Mesenteric fat pad (tissue), 1 donor: ENCODE data around the gene ACOT7. TPM values are rescaled to one million over a fixed set of nuclear protein-coding genes. Genes with fewer than 3 reads are reported as not detected.
"Not testable (repeated sequence)": the region's sequence is repeated elsewhere in the genome, so short reads cannot be mapped to it uniquely, and the experiment has no call there.

Experiments
- DNase-seq: peaks from one replicate; pipeline ENCODE4 v3.0.0-alpha.2; 2020; ENCODE audit warnings: low spot score
- total RNA-seq: library from RNA; stranded (reverse); fragmentation: NEBNext Ultra II Directional; extraction: Animal tissue kit (Norgen Biotek cat#: 25700); gene quantifications from one replicate; pipeline ENCODE4 v1.2.1, GENCODE V29; 2021
- donor health status: DM: yes; HTN: yes; CAD: no.

The ACOT7 gene
- total RNA-seq, 1 donor from 2014 or later: 9.6 TPM

GRCh38 chr1:6399294-6399693 lies 5.7 kb upstream of the ACOT7 start:
- no peak for DNase-seq

- no peak for DNase-seq
These were observed 4.4 kb upstream of the ACOT7 start for GRCh38 chr1:6397844-6398441.

DNA sequence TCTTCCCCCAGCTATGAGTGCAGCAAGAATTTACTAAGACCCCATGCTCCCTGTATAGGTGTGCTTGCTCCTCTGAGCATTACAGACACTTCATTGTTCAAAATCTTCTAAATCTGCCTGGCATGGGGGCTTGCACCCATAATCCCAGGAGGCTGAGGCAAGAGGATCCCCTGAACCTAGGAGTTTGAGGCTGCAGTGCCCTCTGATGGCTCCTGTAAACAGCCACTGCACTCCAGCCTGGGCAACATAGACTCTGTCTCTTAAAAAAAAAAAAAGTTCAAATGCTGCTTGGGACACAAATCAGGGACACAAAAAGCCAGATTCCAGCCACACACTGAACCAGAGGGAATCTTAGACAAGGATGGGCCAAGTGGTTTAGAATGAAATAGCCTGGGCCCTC lies 3.4 kb upstream of the ACOT7 start:
- DNase-seq: no peak

- not testable (repeated sequence) for DNase-seq
These were observed 2.2 kb upstream of the ACOT7 start for GRCh38 chr1:6395781-6396244.

GRCh38 chr1:6395130-6395529 lies 1.6 kb upstream of the ACOT7 start:
- DNase-seq: not testable (repeated sequence)

DNA sequence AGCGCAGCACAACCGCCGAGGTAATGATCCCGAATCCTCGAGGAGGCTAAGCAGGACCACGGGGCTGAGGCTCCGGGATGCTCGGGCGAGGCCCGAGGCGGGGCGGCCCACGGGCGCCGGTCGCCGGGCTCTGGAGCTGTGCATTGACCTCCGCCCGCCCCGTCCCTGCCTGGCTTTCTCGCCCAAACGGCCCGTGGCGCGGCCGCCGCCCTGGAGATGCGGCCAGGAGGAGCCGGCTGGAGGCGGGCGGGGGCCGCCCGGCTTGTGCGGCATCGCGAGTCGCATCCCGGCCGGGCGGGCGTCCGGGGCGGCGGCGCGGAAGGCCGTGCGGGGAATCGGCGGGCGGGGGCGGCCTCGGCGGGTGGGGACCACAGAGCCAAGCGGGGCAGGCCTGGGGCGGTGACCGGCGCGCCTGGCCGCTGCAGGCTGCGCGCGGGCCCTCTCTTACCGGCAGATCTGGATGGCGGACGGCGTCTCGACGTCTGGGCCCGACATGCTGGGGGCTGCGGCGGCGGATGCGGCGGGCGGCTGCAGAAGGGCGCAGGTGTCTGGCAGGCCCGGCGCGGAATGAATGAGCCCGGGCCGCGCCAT lies 663 bp downstream of the ACOT7 start:
- no peak for DNase-seq

- no peak for DNase-seq
These were observed 1.4 kb downstream of the ACOT7 start for GRCh38 chr1:6391951-6392808.

GRCh38 chr1:6389971-6390370 lies 3.6 kb downstream of the ACOT7 start:
- no peak for DNase-seq

DNA sequence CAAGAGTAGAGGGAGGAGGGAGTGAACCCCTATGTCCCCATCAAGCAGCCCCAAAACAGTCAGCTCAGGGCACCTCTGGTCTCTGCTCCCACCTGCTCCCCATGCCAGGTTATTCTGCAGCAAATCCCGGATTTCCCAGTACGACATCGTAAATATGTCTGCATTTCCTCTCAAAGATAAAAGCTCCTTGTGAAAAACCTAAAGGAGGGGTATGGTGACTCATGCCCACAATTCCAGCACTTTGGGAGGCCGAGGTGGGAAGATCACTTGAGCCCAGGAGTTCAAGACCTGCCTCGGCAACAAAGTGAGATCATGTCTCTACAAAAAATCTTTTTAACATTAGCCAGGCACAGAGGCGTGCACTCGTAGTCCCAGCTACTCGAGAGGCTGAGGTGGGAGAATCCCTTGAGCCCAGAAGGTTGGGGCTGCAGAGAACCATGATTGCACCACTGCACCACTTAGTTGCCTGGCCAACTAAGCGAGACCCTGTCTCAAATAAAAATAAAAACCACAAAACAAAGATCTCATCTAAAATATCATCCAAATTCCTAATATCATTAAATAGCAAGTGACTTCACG lies 7.1 kb downstream of the ACOT7 start:
- DNase-seq: no peak

DNA sequence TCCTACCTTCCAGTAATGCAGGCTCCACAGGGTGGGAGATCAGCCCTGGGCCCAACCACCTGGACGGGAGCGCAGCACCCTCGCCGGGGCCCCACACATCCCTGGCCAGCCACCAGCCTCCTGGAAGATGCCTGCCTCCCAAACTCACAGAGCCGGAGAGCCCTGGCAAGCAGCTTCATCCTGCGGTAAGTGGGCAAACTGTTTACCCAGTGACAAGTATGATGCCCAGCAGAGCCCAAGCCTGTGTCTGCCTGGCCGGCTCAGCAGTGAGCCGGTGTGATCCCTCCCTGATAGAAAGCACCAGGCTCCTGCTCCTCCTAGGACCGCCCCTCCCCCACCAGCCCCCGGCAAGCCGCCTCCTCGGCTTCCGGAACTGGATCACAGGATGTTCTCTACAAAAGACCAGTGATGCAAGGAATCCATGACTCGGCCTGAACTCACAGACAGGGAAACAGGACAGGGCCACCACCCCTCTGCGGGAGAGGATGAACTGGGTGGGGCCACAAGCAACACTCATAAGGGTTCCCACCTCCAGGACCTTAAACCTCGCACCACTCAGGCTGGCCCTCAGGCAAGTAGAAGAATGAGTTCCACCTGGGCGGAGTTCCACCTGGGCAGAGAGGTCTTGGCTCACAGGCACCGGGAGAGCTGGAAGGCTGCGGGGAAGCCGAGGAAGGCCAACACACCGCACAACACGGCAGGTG lies 7.9 kb downstream of the ACOT7 start:
- DNase-seq: no peak

DNA sequence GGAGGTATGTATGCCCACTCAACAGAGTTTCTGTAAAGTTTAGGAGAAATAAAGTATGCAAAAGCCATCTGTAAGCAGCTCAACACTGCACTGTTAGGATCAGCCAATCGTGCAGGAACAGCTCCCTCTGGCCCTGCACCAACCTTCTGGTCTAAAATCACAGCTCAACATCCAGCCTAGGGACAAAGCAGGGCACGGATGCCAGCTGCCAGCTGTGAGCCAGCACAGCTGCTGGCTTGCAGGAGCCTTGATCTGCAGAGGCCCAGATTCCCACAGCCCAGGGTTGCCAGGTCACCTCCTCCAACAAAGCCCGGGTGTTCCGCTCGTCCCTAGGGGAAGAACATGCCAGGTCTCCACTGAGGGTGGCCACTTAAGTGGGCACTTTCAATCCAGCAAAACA lies 8.6 kb downstream of the ACOT7 start:
- no peak for DNase-seq

- DNase-seq: no peak
These were observed 9.4 kb downstream of the ACOT7 start for GRCh38 chr1:6384135-6384534.

- DNase-seq: no peak
These were observed 13.5 kb downstream of the ACOT7 start for GRCh38 chr1:6380037-6380436.

GRCh38 chr1:6378096-6378746 lies 15.3 kb downstream of the ACOT7 start:
- DNase-seq: no peak

DNA sequence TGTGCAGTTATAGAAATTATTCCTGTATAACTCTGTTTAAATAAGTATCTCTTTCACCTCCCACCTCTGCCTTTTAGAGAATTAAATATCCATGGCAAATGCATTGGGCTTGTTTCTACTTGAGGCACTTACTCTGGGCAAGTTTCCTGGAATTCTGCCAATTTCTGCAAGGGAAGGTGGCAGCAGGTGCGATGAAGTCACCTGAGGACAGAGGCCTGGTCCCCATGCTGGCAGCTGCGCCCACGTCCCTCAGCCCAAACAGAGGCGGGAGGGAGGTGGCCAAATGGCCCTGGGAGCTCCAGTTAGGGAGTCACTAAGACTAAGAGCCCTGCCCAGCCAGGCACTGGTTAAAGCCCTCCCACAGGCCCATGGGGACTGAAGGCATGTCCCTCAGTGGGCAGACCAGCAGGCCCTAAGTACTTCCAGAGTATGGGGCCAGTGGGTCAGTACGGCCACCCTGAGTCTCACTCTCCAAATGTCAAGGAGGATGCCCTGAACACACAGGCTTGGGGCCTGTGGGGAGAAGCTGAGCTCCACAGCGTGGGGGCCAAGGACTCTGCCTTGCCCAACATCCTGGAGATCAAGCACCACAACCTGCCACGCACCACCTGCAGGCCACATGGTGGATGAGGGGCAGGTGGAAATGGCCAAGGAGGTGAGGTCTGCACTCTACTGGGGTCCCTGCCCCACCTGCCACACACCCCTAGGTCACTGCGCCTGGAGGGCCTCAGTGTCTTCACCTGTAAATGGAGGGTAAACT lies 19.4 kb downstream of the ACOT7 start:
- DNase-seq: no peak

GRCh38 chr1:6372236-6372635 lies 21.3 kb downstream of the ACOT7 start:
- DNase-seq: not testable (repeated sequence)

- no peak for DNase-seq
These were observed 23.6 kb downstream of the ACOT7 start for GRCh38 chr1:6370006-6370405.

GRCh38 chr1:6367381-6368012 lies 26.1 kb downstream of the ACOT7 start:
- no peak for DNase-seq

- DNase-seq: no peak
These were observed 28.5 kb downstream of the ACOT7 start for GRCh38 chr1:6365047-6365446.
